NCI-H82 treated with DMSO at 0.1 percent for 48 hours (cell line): ENCODE results near the gene BEX4.

Source experiments
- DNase-seq: peaks from one replicate; lab custom pipeline; 2025; ENCODE audit not compliant: unreplicated experiment; lab: John Stamatoyannopoulos, UW

Gene BEX4

DNA sequence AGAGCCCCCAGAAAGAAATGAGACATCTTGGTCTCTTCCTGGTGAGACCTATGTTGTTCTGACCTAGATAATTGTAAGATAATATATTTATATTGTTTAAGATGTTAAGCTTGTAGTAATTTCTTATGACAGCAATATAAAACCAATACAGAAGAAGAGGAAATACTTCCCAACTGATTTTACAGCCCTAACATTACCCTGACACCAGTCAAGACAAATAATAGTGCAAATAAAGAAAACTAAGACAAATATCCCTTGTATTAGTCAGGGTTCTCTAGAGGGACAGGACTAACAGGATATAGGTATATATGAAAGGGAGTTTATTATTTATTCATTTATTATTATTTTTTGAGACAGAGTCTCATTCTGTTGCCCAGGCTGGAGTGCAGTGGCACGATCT lies 21.4 kb downstream of the BEX4 start:
- no peak for DNase-seq

GRCh38 chrX:103240155-103240554 lies 25.2 kb downstream of the BEX4 start:
- no peak for DNase-seq

DNA sequence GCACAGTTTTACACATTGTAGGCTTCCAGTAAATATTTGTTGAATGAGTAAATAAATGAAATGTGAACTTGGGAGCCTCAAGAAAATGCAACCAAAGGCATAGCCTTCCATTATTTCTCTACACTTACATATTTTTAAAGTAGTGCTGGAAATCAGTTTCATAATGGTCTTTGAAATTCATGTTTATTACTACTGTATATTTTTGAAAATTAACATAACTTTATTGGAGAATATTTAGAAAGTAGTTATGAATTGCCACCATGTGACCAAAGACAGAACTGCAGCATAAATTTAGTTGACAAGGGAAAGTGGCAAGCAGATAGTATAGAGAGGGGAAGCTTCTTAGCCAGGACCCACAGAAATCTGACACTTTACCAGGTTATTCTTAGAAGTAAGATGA lies 33.6 kb downstream of the BEX4 start:
- DNase-seq: no peak

- DNase-seq: no peak
Observed at GRCh38 chrX:103249805-103250204, 34.9 kb downstream of the BEX4 start.

- DNase-seq: no peak
Observed at GRCh38 chrX:103250977-103251376, 36.1 kb downstream of the BEX4 start.

DNA sequence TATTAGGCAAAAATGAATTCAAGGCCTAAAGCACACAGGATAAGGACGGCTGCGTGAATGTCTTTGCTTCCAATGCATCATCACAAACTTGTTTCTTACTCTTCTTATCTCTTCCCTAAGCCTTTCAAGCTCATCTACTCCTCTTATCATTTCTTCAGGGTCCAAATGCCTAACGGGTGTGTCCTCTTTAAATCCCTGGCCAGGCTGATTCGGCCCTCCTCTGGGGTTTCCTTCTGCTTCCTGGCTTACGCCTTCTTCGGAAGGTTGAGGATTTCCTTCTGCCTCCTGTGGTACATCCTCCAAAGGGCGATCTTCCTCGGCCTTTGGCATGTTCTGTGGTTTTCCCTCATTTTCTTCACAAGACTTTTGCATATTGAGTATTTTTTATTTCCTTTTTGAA lies 38.7 kb downstream of the BEX4 start:
- no peak for DNase-seq

GRCh38 chrX:103254171-103254824 lies 39.4 kb downstream of the BEX4 start:
- DNase-seq: peak; percentile 50

GRCh38 chrX:103254921-103255493 lies 40.1 kb downstream of the BEX4 start, which contains the start of gene TCEAL8:
Gene TCEAL8 (minus strand): TSS chrX:103255155. CDS start chrX:103253979, 1,176 bp downstream.
- DNase-seq: peak; percentile 59

GRCh38 chrX:103256651-103257050 lies 41.7 kb downstream of the BEX4 start:
- DNase-seq: no peak

DNA sequence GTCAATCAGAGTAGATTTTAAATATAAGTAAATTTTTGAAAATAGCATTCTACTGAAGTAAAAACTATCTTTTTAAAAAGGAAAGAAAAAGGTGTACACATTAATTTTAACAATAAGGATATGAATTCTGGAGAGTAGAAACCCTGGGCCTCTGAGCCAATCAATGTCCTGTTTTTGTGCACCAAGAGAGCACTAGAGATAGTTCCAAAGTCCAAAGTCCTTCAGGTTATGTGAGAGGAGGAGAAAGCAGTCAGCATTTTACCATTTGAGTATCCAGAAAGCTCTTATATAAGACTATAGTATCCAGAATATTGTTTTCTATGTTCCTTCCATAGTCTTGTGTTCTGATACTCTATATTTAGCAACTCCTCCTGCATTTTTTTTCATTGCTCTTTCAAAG lies 43.4 kb downstream of the BEX4 start:
- DNase-seq: no peak
